NT2/D1 (cell line): ENCODE data around the gene TACC2.
"Not testable (repeated sequence)": the region's sequence is repeated elsewhere in the genome, so short reads cannot be mapped to it uniquely, and the experiment has no call there.

Source experiments
- SUZ12 ChIP-seq: IDR thresholded peaks from 2 replicates; pipeline ENCODE4 v1.6.1; 2011; ENCODE audit not compliant: insufficient read length, insufficient read depth; ENCODE audit errors: extremely low read depth
- YY1 ChIP-seq: IDR thresholded peaks from 2 replicates; pipeline ENCODE4 v1.6.1; 2011; ENCODE audit not compliant: insufficient read length, insufficient read depth
- ZNF274 ChIP-seq: IDR thresholded peaks from 2 replicates; pipeline ENCODE4 v1.6.1; 2011; ENCODE audit warnings: mild to moderate bottlenecking, low read depth, low read length

- TF ChIP-seq ZNF274, YY1, SUZ12: not testable (repeated sequence)
These were observed 34.3 kb downstream of the TACC2 start for GRCh38 chr10:122023257-122023656.
